HCEC 1CT (cell line): ENCODE results near the gene ADAMTS13.

ENCODE experiments used
- DNase-seq: peaks from one replicate; pipeline ENCODE4 v3.0.0-alpha.2; 2017

The ADAMTS13 gene

GRCh38 chr9:133474853-133475252 is 52.7 kb downstream of the ADAMTS13 start:
- DNase-seq, result no peak

DNA sequence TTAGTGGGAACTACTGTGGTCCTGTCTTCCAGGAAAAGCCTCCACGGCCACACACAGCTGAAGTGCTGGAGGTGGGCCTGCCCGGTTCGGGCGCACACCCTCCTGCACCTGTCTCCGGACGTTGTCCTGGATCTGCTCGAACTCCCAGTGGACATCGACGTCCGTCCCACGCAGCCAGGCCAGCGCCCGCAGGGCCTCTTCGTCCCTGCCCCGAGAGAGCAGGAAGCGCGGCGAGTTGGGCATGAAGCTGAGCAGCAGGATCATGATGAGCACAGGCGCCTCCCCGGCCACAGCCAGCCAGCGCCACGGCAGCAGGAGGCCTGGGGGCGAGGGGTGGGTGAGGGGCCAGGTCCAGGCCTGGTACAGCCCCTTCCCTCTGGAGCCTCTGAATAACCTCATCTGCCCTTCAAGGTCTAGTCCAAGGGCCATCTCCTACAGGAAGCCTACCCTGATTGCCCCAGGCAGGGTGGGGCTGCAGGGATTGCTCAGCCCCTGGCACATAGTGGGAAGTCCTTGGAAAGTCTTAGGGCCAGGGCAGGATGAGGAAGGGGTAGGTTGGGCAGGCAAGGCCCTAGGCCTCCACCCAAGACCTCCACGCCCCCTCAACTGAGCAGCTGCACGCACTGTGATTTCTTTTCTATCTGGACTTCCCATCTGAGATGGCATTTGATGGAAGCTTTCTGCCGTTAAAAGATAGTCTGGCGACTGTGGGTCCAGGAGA is 53.3 kb downstream of the ADAMTS13 start:
- DNase-seq, result no peak

- no peak for DNase-seq
Observed at GRCh38 chr9:133476036-133476931, 54.1 kb downstream of the ADAMTS13 start.

DNA sequence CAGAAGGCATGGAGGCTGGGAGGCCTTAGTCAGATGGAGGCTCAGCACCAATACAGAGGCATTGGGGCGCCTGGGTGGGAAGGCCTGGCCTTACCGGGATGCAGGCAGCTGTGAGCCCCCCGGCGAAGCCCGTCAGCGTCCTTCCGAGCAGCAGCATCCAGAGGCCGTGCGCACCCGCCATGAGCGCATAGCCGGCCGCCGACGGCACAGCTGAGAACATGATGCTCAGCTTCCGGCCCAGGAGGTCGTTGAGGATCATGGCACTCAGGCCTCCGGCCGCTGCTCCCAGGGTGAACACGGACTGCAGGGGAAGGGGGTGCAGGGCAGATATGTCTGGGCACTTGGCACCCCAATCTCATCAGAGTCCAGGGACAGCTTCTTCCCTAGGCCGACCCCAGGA is 54.8 kb downstream of the ADAMTS13 start:
- DNase-seq, result no peak

- DNase-seq, result no peak
Observed at GRCh38 chr9:133477461-133477860, 55.3 kb downstream of the ADAMTS13 start.

DNA sequence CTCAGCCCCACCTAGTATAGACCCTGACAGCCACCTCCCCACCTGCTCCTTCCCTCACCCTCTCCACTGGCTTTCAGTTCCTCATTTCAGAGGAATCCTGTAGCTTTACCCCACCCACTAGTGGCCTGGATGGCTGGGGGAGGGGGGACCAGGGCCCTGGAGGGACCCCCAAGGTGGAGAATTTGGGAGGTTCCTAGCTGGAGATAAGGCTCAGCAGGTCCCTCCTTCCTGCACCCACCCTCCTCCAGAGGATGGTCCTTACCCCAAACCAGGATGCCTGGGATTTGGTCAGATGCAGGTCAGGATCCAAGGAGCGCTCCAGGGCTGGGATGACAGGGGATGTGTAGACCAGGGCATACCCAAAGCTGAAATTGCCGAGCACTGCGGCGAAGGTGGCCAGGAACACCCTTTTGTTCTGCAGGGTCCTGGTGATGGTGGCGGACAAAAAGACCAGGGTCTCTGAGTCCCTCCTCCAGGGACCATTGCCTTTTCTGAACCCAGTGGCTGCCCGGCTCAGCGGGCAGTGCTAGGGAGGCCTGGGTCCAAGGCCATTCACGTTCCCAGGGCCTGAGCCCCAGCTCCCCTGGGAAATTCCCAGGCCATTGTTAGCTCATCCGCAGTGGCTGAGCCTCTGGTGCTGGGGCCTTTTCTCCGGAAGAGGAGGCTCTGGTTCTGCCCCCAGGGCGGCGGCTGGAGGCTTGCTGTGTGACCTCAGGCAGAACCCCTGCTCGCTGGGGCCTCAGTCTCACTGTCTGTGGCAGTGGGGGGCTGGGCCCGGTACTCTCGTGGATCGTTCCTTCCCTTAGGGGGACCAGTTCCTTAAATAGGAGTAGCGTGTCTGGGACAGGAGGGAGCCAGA is 56.1 kb downstream of the ADAMTS13 start:
- DNase-seq, result no peak

GRCh38 chr9:133478851-133479711 is 56.9 kb downstream of the ADAMTS13 start, which contains the start of gene SLC2A6:
Gene SLC2A6 (minus strand): TSS chr9:133479099. CDS start chr9:133479059, 40 bp downstream.
- peak; percentile 78 for DNase-seq

- DNase-seq, result no peak
Observed at GRCh38 chr9:133483611-133484010, 61.4 kb downstream of the ADAMTS13 start.

- no peak for DNase-seq
Observed at GRCh38 chr9:133484671-133485437, 62.7 kb downstream of the ADAMTS13 start.

DNA sequence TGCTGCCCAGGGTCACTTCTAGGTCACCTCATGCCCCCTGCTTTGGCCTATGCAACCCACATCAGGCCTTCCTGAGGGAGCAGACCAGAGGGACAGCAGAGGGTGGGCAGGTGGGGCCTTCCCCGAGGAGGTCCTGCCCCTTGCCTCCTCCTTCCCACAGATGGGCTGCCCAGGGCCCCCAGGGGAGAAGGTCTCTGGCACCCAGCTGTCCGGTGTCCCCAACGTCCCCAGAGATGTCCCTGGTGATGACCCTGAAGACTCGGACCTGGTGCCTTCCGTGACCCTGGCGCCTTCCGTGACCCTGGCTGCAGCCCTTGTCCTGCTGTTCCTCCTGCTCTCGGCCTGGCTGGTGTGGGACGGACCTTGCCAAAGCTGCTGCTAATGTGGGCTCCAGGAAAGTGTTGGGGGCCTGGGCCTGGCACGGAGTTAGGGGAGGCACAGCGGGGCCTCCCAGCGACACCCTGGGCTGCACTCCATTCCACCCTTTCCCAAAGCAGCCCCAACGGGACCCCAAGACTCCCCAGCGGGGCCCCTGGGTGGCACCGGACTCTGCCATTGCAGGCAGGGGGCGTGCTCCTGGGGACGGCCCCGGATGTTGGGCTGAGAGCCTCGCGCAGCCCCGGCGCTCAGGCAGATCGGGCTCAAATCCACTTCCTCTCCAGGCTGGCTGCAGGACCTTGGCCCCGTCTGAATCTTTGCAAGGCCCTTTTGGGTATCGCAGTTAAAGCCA is 63.5 kb downstream of the ADAMTS13 start:
- no peak for DNase-seq

GRCh38 chr9:133487331-133487725 is 65.2 kb downstream of the ADAMTS13 start:
- no peak for DNase-seq

DNA sequence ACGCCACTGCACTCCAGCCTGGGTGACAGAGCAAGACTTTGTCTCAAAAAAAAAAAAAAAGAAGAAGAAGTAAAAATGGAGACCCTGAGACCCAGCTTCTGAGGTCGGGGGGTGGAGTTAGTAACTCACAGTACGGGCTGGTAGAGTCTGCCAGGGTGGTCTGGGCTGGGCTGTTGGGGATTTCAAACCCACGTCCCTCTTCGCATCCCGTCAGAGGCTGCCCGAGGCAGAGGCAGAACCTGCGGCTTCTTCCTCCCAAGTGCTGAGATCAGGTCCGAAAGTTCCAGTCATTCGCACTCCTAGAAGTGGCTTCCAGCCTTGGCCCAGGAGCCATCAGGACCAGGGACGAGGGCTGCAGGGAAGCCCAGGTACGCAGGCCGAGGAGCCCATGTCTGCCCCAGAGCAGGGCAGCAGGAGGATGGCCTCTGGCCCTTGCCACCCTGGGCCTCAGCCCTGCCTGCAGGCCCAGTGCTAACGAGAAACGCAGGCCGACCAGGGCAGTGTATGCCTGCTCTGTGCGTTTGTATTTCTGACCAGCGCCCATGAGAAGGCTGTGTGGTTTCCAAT is 66.6 kb downstream of the ADAMTS13 start:
- no peak for DNase-seq

- no peak for DNase-seq
Observed at GRCh38 chr9:133489253-133490190, 67.4 kb downstream of the ADAMTS13 start.

- no peak for DNase-seq
Observed at GRCh38 chr9:133490201-133490681, 68.1 kb downstream of the ADAMTS13 start.

- no peak for DNase-seq
Observed at GRCh38 chr9:133490865-133491655, 68.9 kb downstream of the ADAMTS13 start.

DNA sequence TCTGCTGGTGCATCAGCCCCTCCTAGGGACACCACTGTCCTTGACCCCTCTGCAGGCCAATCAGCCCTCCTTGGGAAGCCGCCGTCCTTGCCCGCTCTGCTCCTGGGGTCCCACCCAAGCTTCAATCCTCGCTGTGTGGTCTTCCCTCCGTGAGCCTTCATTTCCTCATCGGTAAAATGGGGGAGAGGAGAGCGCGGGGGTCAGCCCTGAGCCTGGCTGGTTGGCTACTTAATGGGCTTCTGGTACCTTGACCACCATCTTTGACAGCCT is 69.4 kb downstream of the ADAMTS13 start:
- no peak for DNase-seq

DNA sequence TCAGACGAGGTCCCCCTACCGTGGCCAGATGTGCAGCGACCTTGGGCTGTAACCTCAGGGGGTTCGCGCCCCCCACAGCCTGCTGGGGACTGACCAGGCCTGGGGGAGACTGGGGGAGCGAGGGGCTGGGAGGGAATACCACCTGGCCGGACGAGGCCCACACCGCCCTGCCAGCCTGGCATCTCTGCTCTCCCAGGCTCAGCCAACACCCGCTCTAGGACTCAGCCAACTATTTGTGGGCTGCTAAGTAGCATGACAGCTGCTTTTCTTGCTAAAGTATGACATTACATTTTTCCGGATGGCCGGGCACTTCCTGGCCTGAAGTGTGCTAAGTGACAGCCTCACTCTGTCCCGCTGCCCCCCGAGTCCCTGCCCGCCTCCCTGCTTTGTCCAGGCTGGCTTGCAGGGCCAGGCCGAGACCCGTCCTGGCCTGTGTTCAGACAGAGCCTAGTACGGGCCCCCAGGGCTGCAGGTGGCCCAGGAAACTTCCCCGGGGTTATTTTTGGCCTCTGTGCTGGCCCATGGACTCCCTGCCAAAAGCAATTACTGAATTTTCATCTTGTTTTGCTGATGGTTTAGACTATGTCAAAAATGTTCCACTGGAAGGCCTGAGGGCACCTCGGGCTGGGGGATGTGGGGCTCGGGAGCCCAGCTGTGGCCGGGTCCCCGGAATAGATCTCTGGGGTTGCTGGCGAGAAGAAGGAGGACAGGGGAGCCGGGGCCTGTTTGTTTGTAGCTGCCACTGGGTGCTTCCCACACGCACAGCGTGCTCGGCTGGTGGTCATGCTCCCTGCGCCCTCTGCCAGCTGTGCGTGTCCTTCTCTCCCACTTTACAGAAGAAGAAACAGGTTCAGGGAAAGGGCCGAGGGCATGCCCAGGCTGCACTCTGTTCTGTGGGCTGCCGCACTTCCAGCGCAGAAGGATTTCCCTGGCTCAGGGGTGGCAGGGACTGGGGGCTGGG is 70.2 kb downstream of the ADAMTS13 start:
- no peak for DNase-seq
